Lower lobe of right lung (tissue), 2 donors: Measurements from ENCODE around the gene KDM4B. TPM values are rescaled to one million over a fixed set of nuclear protein-coding genes. Genes with fewer than 3 reads are reported as not detected.

Experiments
- ATAC-seq, 2 donors: fragments of 200-7000 bp; cut with Tn5 transposase; one replicate each; pipeline ENCODE4 v1.9.1; 2020 to 2022; ENCODE audit warnings: mild to moderate bottlenecking in 2 of 2, moderate library complexity in 2 of 2
- DNase-seq: peaks from one replicate; pipeline ENCODE4 v3.0.0-alpha.2; 2020
- H3K27ac ChIP-seq: fragments of 200-600 bp; one replicate; pipeline ENCODE4 v1.8.0; 2022
- H3K27me3 ChIP-seq: fragments of 200-600 bp; one replicate; pipeline ENCODE4 v1.8.0; 2022; ENCODE audit warnings: low read depth
- H3K36me3 ChIP-seq: fragments of 200-600 bp; one replicate; pipeline ENCODE4 v1.8.0; 2022; ENCODE audit warnings: mild to moderate bottlenecking
- H3K4me1 ChIP-seq: fragments of 200-600 bp; one replicate; pipeline ENCODE4 v1.8.0; 2022
- H3K4me3 ChIP-seq: fragments of 200-600 bp; one replicate; pipeline ENCODE4 v1.8.0; 2022; ENCODE audit warnings: mild to moderate bottlenecking
- H3K9me3 ChIP-seq: fragments of 200-600 bp; one replicate; pipeline ENCODE4 v1.8.0; 2022
- intact Hi-C: fragments of 100-400 bp; cut with DNase I; formaldehyde crosslinking; loops from one replicate; pipeline ENCODE4 v1.11.0; 2022
- total RNA-seq: library from RNA; stranded (reverse); fragmentation: NEBNext Ultra II Directional; extraction: Animal tissue kit (Norgen Biotek cat#: 25700); gene quantifications from one replicate; pipeline ENCODE4 v1.2.1, GENCODE V29; 2021
- TF ChIP-seq, protein P1 (sequence below): fragments of 200-600 bp; IDR thresholded peaks from one replicate; pipeline ENCODE4 v1.8.0; 2022; ENCODE audit warnings: antibody characterized with exemption, mild to moderate bottlenecking
- donor health status: DM: no; HTN: yes; CAD: no; lungs with severe emphysema.

The KDM4B gene
- total RNA-seq, 1 donor from 2014 or later, result 40.3 TPM

DNA sequence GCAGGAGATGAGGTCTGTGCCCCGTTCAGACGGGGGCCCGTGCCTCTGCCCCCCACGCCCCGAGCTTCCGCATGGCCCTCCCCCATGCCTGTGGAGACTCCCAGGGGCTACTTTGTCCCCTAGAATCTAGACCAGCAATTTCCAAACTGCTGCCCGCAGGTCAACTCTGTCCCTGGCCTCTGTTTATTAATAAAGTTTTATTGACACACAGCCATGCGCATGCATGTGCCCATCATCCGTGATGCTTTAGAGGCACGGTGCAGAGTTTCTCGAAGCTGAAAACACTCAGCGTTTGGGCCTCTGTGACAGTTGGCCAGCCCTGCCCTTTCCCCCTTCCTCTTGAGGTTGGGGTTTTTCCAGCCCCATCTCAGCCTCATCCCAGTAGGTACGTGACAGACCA is 140.0 kb downstream of the KDM4B start:
- peaks cover 63% of the 10 kb centered on the region for H3K36me3 ChIP-seq
- intact Hi-C loops, result no loop called here

DNA sequence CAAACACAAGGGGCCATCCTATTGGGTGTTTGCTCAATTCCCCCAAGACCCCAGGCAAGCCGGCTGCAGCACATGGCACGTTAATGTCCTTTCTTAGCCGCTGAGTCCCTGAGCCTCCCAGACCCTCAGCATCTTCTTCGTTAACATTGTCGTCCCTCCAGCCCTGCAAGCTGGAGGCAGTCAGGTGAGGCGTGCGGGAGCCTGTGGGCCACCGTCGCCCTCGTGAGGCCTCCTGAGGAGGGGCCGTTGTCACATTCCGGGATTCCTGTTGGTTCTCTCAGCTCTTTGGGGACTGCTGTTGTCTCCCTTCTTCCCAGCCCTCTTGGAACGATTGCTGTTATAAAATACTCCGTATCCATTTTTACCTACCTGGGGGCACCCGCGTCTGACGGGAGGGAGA is 140.6 kb downstream of the KDM4B start:
- no peaks in the 10 kb centered on the region for H3K27me3 ChIP-seq
- no peak overlapping the region for H3K27ac ChIP-seq
- H3K36me3 ChIP-seq, result peaks cover 69% of the 10 kb centered on the region
- no peak overlapping the region for H3K4me3 ChIP-seq
- intact Hi-C loops, result no loop called here
- TF ChIP-seq, protein P1, sequence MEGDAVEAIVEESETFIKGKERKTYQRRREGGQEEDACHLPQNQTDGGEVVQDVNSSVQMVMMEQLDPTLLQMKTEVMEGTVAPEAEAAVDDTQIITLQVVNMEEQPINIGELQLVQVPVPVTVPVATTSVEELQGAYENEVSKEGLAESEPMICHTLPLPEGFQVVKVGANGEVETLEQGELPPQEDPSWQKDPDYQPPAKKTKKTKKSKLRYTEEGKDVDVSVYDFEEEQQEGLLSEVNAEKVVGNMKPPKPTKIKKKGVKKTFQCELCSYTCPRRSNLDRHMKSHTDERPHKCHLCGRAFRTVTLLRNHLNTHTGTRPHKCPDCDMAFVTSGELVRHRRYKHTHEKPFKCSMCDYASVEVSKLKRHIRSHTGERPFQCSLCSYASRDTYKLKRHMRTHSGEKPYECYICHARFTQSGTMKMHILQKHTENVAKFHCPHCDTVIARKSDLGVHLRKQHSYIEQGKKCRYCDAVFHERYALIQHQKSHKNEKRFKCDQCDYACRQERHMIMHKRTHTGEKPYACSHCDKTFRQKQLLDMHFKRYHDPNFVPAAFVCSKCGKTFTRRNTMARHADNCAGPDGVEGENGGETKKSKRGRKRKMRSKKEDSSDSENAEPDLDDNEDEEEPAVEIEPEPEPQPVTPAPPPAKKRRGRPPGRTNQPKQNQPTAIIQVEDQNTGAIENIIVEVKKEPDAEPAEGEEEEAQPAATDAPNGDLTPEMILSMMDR, result no peak
- ATAC-seq, result no peak
- H3K9me3 ChIP-seq, result no peaks in the 10 kb centered on the region
- no peaks in the 10 kb centered on the region for H3K4me1 ChIP-seq
- no peak for DNase-seq

More for the DNA sequence above, 140.0 kb downstream of the KDM4B start:
- no peaks in the 10 kb centered on the region for H3K27me3 ChIP-seq
- DNase-seq (no peak), ATAC-seq (no peak)
- peaks cover 2% of the 10 kb centered on the region for H3K4me1 ChIP-seq
- H3K27ac ChIP-seq, result no peak overlapping the region
- no peaks in the 10 kb centered on the region for H3K9me3 ChIP-seq
- TF ChIP-seq, protein P1, result no peak
- H3K4me3 ChIP-seq, result no peak overlapping the region

DNA sequence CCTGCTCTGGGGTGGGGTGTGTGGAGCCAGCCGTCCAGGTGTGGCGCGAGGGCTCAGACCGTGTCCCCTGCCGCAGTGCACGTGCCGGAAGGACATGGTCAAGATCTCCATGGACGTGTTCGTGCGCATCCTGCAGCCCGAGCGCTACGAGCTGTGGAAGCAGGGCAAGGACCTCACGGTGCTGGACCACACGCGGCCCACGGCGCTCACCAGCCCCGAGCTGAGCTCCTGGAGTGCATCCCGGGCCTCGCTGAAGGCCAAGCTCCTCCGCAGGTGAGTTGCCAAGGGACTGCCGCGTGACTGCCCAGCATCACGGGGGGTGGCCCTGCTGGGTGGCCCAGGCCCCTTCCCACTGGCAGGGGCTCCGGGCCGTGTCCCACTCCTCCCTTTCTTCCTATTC is 141.6 kb downstream of the KDM4B start:
- Histone ChIP-seq H3K4me1 (no peaks in the 10 kb centered on the region), H3K27me3 (no peaks in the 10 kb centered on the region), H3K4me3 (no peak overlapping the region), H3K36me3 (peaks cover 69% of the 10 kb centered on the region), H3K27ac (no peak overlapping the region), H3K9me3 (no peaks in the 10 kb centered on the region)
- DNase-seq (no peak), ATAC-seq (no peak)
- intact Hi-C loops, result no loop called here
- TF ChIP-seq, protein P1, result no peak

DNA sequence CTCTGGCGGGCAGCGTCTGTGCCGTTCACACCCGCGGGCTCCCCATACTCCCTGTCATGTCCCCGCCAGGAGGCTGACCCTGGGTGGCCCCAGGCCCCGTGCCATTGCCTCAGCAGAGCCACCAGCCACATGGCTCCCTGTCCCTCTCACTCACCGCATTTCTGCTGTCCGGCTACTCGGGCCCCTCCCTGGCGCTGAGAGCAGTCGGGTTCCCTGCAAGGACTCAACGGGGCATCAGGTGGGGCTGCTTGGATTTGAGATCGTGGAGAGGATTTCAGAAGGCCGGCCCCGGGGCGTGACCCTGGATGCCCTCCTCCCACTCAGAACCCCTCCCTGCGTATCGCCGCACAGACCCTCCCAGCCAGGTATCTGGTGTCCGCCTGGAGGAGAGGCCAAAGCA is 142.1 kb downstream of the KDM4B start:
- no peaks in the 10 kb centered on the region for H3K27me3 ChIP-seq
- intact Hi-C loops, result no loop called here
- ATAC-seq, result no peak
- peaks cover 65% of the 10 kb centered on the region for H3K36me3 ChIP-seq
- no peak for DNase-seq
- H3K27ac ChIP-seq, result no peak overlapping the region
- H3K4me3 ChIP-seq, result no peak overlapping the region
- TF ChIP-seq, protein P1, result no peak
- no peaks in the 10 kb centered on the region for H3K4me1 ChIP-seq
- no peaks in the 10 kb centered on the region for H3K9me3 ChIP-seq

DNA sequence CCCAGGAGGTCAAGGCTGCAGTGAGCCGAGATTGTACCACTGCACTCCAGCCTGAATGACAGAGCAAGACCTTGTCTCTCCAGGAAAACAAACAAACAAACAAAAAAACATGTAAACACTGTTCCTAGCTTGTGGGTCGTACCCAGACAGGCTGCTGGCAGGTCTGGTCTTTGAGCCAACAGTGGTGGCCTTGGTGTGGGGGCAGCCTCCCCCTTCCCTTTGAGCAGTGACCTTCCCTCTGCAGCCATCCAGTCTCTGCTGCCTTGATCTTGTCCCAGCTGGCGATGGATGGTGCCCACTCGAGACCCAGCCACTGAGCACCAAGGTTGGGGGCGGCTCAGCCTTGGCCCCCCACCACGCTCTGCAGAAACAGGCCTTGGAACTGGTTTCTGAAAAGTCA is 143.3 kb downstream of the KDM4B start:
- TF ChIP-seq, protein P1, result no peak
- Histone ChIP-seq H3K9me3 (no peaks in the 10 kb centered on the region), H3K36me3 (peaks cover 60% of the 10 kb centered on the region), H3K4me1 (no peaks in the 10 kb centered on the region), H3K27me3 (no peaks in the 10 kb centered on the region), H3K27ac (no peak overlapping the region), H3K4me3 (no peak overlapping the region)
- intact Hi-C loops, result no loop called here
- DNase-seq (no peak), ATAC-seq (no peak)
